HepG2 (cell line): ENCODE measurements around the gene NOL11. TPM values are rescaled to one million over a fixed set of nuclear protein-coding genes. Genes with fewer than 3 reads are reported as not detected.

ENCODE experiments used
- ATAC-seq: fragments of 200-7000 bp; cut with Tn5 transposase; 3 replicates; pipeline ENCODE4 v1.9.1; 2020; ENCODE audit warnings: mild to moderate bottlenecking, moderate library complexity
- BruUV-seq: library from RNA; stranded (reverse); fragments of 400-500 nt; replicated peaks from 2 replicates; lab custom pipeline; 2021; lab: Mats Ljungman, UMichigan
- CTCF ChIA-PET: fragments of 300-600 bp; formaldehyde crosslinking; extraction: SDS; loops from one replicate; lab custom pipeline; 2021; ENCODE audit warnings: low total read pairs, inconsistent platforms, low intra/inter-chr PET ratio; lab: Yijun Ruan, JAX
- POLR2A ChIA-PET: fragments of 350-600 bp; sonication (Branson Sonifier 250); formaldehyde crosslinking; loops from one replicate; lab custom pipeline; 2020; ENCODE audit warnings: antibody characterized with exemption, inconsistent platforms; lab: Yijun Ruan, JAX
- DNase-seq: peaks from one replicate; pipeline ENCODE4 v3.0.0-alpha.2; 2015; ENCODE audit warnings: low spot score
- FAIRE-seq: peaks from 3 replicates; lab custom pipeline; 2011; peaks lifted over from hg19 to GRCh38; lab: Jason Lieb, UNC
- H2AFZ ChIP-seq: one replicate; pipeline ENCODE4 v1.6.1; 2011; ENCODE audit warnings: low read length, inconsistent platforms
- H3K27ac ChIP-seq: fragments of 300-600 bp; 3 replicates; pipeline ENCODE4 v1.8.0; 2011; ENCODE audit warnings: mixed run types, mild to moderate bottlenecking, mixed read lengths, low read length, inconsistent platforms; ENCODE audit not compliant: insufficient read depth; ENCODE audit errors: extremely low read length
- H3K27me3 ChIP-seq, 2 experiments: fragments of 200-600 bp in 1 of 2; 2 replicates in 1 of 2; 3 replicates in 1 of 2; pipeline versions ENCODE4 v1.6.0 to v1.8.0; 2011; ENCODE audit warnings: low read length in 2 of 2, mild to moderate bottlenecking in 2 of 2, moderate library complexity in 2 of 2, inconsistent platforms in 1 of 2; ENCODE audit not compliant: insufficient read depth in 2 of 2, control insufficient read depth in 1 of 2
- H3K36me3 ChIP-seq, 2 experiments: fragments of 200-600 bp in 1 of 2; replicated peaks in 1 of 2; 2 replicates in 1 of 2; 3 replicates in 1 of 2; pipeline versions ENCODE4 v1.5.1 to v1.8.0; 2011; ENCODE audit warnings: low read length in 2 of 2, inconsistent platforms in 1 of 2; ENCODE audit not compliant: insufficient read depth in 2 of 2, control insufficient read depth in 1 of 2
- H3K4me1 ChIP-seq: 2 replicates; pipeline ENCODE4 v1.5.1; 2012; ENCODE audit warnings: low read length, inconsistent platforms; ENCODE audit not compliant: insufficient read depth
- H3K4me2 ChIP-seq: 2 replicates; pipeline ENCODE4 v1.6.0; 2011; ENCODE audit warnings: low read depth, low read length, inconsistent platforms
- H3K4me3 ChIP-seq, 3 experiments: fragments of 200-600 bp in 1 of 3; sonication (generic), shearing (Covaris generic) in 1 of 3; replicated peaks in 1 of 3; 2 replicates each; pipeline ENCODE4 v1.5.1; 2011 to 2016; ENCODE audit warnings: low read length in 3 of 3, inconsistent platforms in 2 of 3, low read depth in 2 of 3, mild to moderate bottlenecking in 2 of 3, control low read depth in 1 of 3, mixed read lengths in 1 of 3; ENCODE audit not compliant: insufficient read depth in 1 of 3
- H3K79me2 ChIP-seq: one replicate; pipeline ENCODE4 v1.6.1; 2011; ENCODE audit warnings: low read length, inconsistent platforms; ENCODE audit not compliant: insufficient read depth
- H3K9ac ChIP-seq: 2 replicates; pipeline ENCODE4 v1.6.0; 2011; ENCODE audit warnings: mild to moderate bottlenecking, low read depth, low read length, inconsistent platforms; ENCODE audit not compliant: insufficient read depth
- H3K9me3 ChIP-seq: 2 replicates; pipeline ENCODE4 v1.5.1; 2012; ENCODE audit warnings: mild to moderate bottlenecking, low read length
- H4K20me1 ChIP-seq: 2 replicates; pipeline ENCODE4 v1.6.0; 2011; ENCODE audit warnings: inconsistent platforms, mild to moderate bottlenecking, low read length, moderate library complexity; ENCODE audit not compliant: insufficient read depth
- CREB3 ChIP-seq: sonication (generic); formaldehyde crosslinking; IDR thresholded peaks from 2 replicates; pipeline ENCODE4 v1.5.0; 2020; ENCODE audit warnings: missing genetic modification reagents
- DR1 ChIP-seq: sonication (generic); formaldehyde crosslinking; IDR thresholded peaks from 2 replicates; pipeline ENCODE4 v1.8.0; 2021; ENCODE audit warnings: mild to moderate bottlenecking, missing genetic modification reagents, inconsistent platforms
- FOSL2 ChIP-seq: sonication (generic); formaldehyde crosslinking; IDR thresholded peaks from 2 replicates; pipeline ENCODE4 v1.4.0; 2020; ENCODE audit warnings: missing genetic modification reagents
- KAT2B ChIP-seq: fragments of 150-350 bp; IDR thresholded peaks from 2 replicates; pipeline ENCODE4 v1.6.1; 2014; ENCODE audit warnings: low read depth, low read length, borderline replicate concordance
- MATR3 ChIP-seq: sonication (generic); formaldehyde crosslinking; IDR thresholded peaks from 2 replicates; pipeline ENCODE4 v1.4.0; 2020; ENCODE audit warnings: missing genetic modification reagents
- MXD3 ChIP-seq: IDR thresholded peaks from 2 replicates; pipeline ENCODE4 v1.6.1; 2016; ENCODE audit warnings: mild to moderate bottlenecking, missing biosample characterization, missing genetic modification reagents
- PHF21A ChIP-seq: sonication (generic); formaldehyde crosslinking; IDR thresholded peaks from 2 replicates; pipeline ENCODE4 v1.5.0; 2020; ENCODE audit warnings: mild to moderate bottlenecking, missing genetic modification reagents
- WGBS: methylation state at CpG from one replicate; pipeline ENCODE4 v1.1.6; 2017; ENCODE audit warnings: low lambda C conversion rate; 5-methylcytosine and 5-hydroxymethylcytosine counted together
- in situ Hi-C: cut with HindIII; loops from 2 replicates; pipeline ENCODE4 v1.10.0; 2017; ENCODE audit warnings: low pct_unique_long_range_greater_than_20kb; ENCODE audit not compliant: extremely low pct_ligation_motif_present
- intact Hi-C: fragments of 100-400 bp; cut with micrococcal nuclease; formaldehyde crosslinking; loops from one replicate; pipeline ENCODE4 v1.10.0; 2022; ENCODE audit not compliant: unreplicated experiment
- polyA plus RNA-seq, 8 experiments: library from polyadenylated mRNA; depleted of rRNA in 3 of 8; stranded (reverse) in 7 of 8; unstranded in 1 of 8; fragments of >200 nt; fragmentation: Illumina TruSeq in 4 of 8; extraction: Trizol in 4 of 8; gene quantifications; 2 replicates each; pipeline versions ENCODE4 v1.2.1 to v1.2.3, GENCODE V29; 2011 to 2016; ENCODE audit warnings: low read depth in 4 of 8, missing spikeins in 1 of 8, mixed read lengths in 1 of 8; ENCODE audit not compliant: insufficient read depth in 1 of 8
- total RNA-seq, 5 experiments: library from RNA; depleted of rRNA; stranded (reverse); fragments of >200 nt; fragmentation: Illumina TruSeq; extraction: Trizol; gene quantifications; 2 replicates each; pipeline ENCODE4 v1.2.3, GENCODE V29; 2016; ENCODE audit warnings: low read depth in 1 of 5

Gene NOL11
- total and polyA plus RNA-seq, 2 of the 13 experiments (the other 11 are each of a cell fraction or from before 2014, with no cell fraction given) = 45.8 to 124 TPM

GRCh38 chr17:67680445-67681224 lies 37.1 kb upstream of the NOL11 start:
- CTCF ChIA-PET = no interaction called here

More at GRCh38 chr17:67680445-67681224, 37.1 kb upstream of the NOL11 start:
- no peak for TF ChIP-seq MXD3 (CRISPR knock-in tag)
- no peak for TF ChIP-seq MATR3
- TF ChIP-seq PHF21A (CRISPR knock-in tag) = no peak
- TF ChIP-seq DR1 (CRISPR knock-in tag) = no peak
- TF ChIP-seq CREB3 (CRISPR knock-in tag) = no peak
- no peak for TF ChIP-seq KAT2B
- no peak for TF ChIP-seq FOSL2 (CRISPR knock-in tag)
- H3K36me3 ChIP-seq = no peaks in the 10 kb centered on the region
- WGBS = 77% methylated on average over 8 of the region's 8 CpGs
- H3K9me3 ChIP-seq = no peaks in the 10 kb centered on the region
- H3K9ac ChIP-seq = no peak overlapping the region
- ATAC-seq (no peak), DNase-seq (no peak), FAIRE-seq (no peak)
- H3K79me2 ChIP-seq = no peaks in the 10 kb centered on the region
- H4K20me1 ChIP-seq = no peaks in the 10 kb centered on the region
- no peak overlapping the region for H3K4me2 ChIP-seq
- POLR2A ChIA-PET = no interaction called here
- intact Hi-C loops (no loop called here), in situ Hi-C loops (no loop called here)
- H2AFZ ChIP-seq = no peak overlapping the region
- BruUV-seq = no TSS peak
- peaks cover 9% of the 10 kb centered on the region for H3K4me1 ChIP-seq
- H3K4me3 ChIP-seq = no peak overlapping the region
- no peaks in the 10 kb centered on the region for H3K27me3 ChIP-seq
- H3K27ac ChIP-seq = no peak overlapping the region
